Measurements from ENCODE around the gene SCN8A.

GRCh38 chr12:51662728-51663154 is 71.7 kb downstream of the SCN8A start:
- no peak for TF ChIP-seq EZH2phosphoT487 (IDR thresholded peaks at IDR 0.05; ENCODE audit: low read depth, severe bottlenecking, unreplicated experiment)
- TF ChIP-seq CTCF (IDR thresholded peaks at IDR 0.05; ENCODE audit: poor library complexity), result no peak
